Neutrophil (primary cell): ENCODE measurements around the gene ZNF391.

Experiments
- H3K27ac ChIP-seq: fragments of 200-600 bp; sonication (generic); 2 replicates; pipeline ENCODE4 v1.5.1; 2016; ENCODE audit warnings: mild to moderate bottlenecking, moderate library complexity
- H3K27me3 ChIP-seq: fragments of 200-600 bp; sonication (generic); 2 replicates; pipeline ENCODE4 v1.6.0; 2016; ENCODE audit warnings: mild to moderate bottlenecking
- H3K36me3 ChIP-seq: fragments of 200-600 bp; sonication (generic); 2 replicates; pipeline ENCODE4 v1.5.1; 2017
- H3K4me1 ChIP-seq, 2 experiments: fragments of 200-600 bp in 1 of 2; sonication (generic) in 1 of 2; 1 replicate in 1 of 2; 2 replicates in 1 of 2; pipeline versions ENCODE4 v1.5.1 to v1.6.1; 2013 to 2016; ENCODE audit warnings: low read depth in 1 of 2, low read length in 1 of 2, mild to moderate bottlenecking in 1 of 2, moderate library complexity in 1 of 2; ENCODE audit not compliant: control insufficient read depth in 1 of 2, insufficient read depth in 1 of 2
- H3K4me3 ChIP-seq, 2 experiments: fragments of 200-600 bp in 1 of 2; sonication (generic) in 1 of 2; 1 replicate in 1 of 2; 2 replicates in 1 of 2; pipeline ENCODE4 v1.5.1; 2013 to 2016; ENCODE audit warnings: low read depth in 1 of 2, low read length in 1 of 2, mild to moderate bottlenecking in 1 of 2, moderate library complexity in 1 of 2
- H3K9me3 ChIP-seq: fragments of 200-600 bp; sonication (generic); 2 replicates; pipeline ENCODE4 v1.5.1; 2016
- TF ChIP-seq, protein P1 (sequence below): fragments of 200-600 bp; sonication (generic); IDR thresholded peaks from 2 replicates; pipeline ENCODE4 v1.5.1; 2016; ENCODE audit warnings: antibody characterized with exemption

Gene ZNF391

DNA sequence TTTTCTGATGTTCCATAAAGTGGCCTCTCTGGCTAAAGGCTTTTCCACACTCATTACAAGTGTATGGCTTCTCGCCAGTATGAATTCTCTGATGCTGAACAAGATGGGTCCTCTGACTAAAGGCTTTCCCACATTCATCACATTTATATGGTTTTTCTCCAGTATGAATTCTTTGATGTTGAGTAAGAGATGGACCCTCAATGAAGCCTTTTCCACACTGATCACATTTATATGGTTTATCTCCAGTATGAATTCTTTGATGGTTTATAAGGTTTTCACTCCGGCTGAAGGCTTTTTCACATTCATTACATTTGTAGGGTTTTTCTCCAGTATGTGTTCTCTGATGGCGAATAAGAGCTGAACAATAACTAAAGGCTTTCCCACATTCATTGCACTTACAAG is 63.9 kb downstream of the ZNF391 start:
- no peak overlapping the region for H3K4me3 ChIP-seq
- no peaks in the 10 kb centered on the region for H3K27me3 ChIP-seq
- no peaks in the 10 kb centered on the region for H3K4me1 ChIP-seq
- no peak overlapping the region for H3K27ac ChIP-seq
- H3K36me3 ChIP-seq: peaks cover 46% of the 10 kb centered on the region
- TF ChIP-seq, protein P1, sequence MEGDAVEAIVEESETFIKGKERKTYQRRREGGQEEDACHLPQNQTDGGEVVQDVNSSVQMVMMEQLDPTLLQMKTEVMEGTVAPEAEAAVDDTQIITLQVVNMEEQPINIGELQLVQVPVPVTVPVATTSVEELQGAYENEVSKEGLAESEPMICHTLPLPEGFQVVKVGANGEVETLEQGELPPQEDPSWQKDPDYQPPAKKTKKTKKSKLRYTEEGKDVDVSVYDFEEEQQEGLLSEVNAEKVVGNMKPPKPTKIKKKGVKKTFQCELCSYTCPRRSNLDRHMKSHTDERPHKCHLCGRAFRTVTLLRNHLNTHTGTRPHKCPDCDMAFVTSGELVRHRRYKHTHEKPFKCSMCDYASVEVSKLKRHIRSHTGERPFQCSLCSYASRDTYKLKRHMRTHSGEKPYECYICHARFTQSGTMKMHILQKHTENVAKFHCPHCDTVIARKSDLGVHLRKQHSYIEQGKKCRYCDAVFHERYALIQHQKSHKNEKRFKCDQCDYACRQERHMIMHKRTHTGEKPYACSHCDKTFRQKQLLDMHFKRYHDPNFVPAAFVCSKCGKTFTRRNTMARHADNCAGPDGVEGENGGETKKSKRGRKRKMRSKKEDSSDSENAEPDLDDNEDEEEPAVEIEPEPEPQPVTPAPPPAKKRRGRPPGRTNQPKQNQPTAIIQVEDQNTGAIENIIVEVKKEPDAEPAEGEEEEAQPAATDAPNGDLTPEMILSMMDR: no peak
- peaks cover 61% of the 10 kb centered on the region for H3K9me3 ChIP-seq
